HEK293 (cell line): ENCODE measurements around the gene USP17L29.

Source experiments
- BCL11A ChIP-seq: fragments of 450-650 bp; formaldehyde crosslinking; IDR thresholded peaks from 2 replicates; pipeline ENCODE4 v1.5.1; 2016; ENCODE audit warnings: low read depth, missing biosample characterization, missing genetic modification characterization
- CTCF ChIP-seq: fragments of 450-650 bp; formaldehyde crosslinking; IDR thresholded peaks from 2 replicates; pipeline ENCODE4 v1.5.1; 2016; ENCODE audit warnings: missing biosample characterization, missing genetic modification characterization
- ZNF10 ChIP-seq: fragments of 450-650 bp; formaldehyde crosslinking; IDR thresholded peaks from 2 replicates; pipeline ENCODE4 v1.5.1; 2017; ENCODE audit warnings: missing biosample characterization, missing genetic modification characterization
- ZNF366 ChIP-seq: fragments of 450-650 bp; formaldehyde crosslinking; conservative IDR thresholded peaks from 2 replicates; pipeline ENCODE4 v1.5.1; 2016; ENCODE audit warnings: missing biosample characterization, missing genetic modification characterization
- ZNF391 ChIP-seq: fragments of 450-650 bp; formaldehyde crosslinking; IDR thresholded peaks from 2 replicates; pipeline ENCODE4 v1.5.1; 2016; ENCODE audit warnings: low read depth, missing biosample characterization, missing genetic modification characterization, borderline replicate concordance
- ZNF473 ChIP-seq: fragments of 450-650 bp; formaldehyde crosslinking; IDR thresholded peaks from 2 replicates; pipeline ENCODE4 v1.5.1; 2017; ENCODE audit warnings: missing biosample characterization, missing genetic modification characterization
- ZNF549 ChIP-seq: fragments of 450-650 bp; IDR thresholded peaks from 2 replicates; pipeline ENCODE4 v1.5.1; 2018; ENCODE audit warnings: missing biosample characterization, missing genetic modification characterization, mild to moderate bottlenecking, inconsistent platforms, moderate library complexity
- ZNF580 ChIP-seq: fragments of 450-650 bp; formaldehyde crosslinking; IDR thresholded peaks from 2 replicates; pipeline ENCODE4 v1.5.1; 2016; ENCODE audit warnings: missing biosample characterization, missing genetic modification characterization
- ZNF707 ChIP-seq: fragments of 450-650 bp; formaldehyde crosslinking; IDR thresholded peaks from 2 replicates; pipeline ENCODE4 v1.5.1; 2016; ENCODE audit warnings: missing biosample characterization, missing genetic modification characterization
- ZNF776 ChIP-seq: fragments of 450-650 bp; formaldehyde crosslinking; IDR thresholded peaks from 2 replicates; pipeline ENCODE4 v1.5.0; 2017; ENCODE audit warnings: missing biosample characterization, missing genetic modification characterization, borderline replicate concordance
- ZNF791 ChIP-seq: fragments of 450-650 bp; formaldehyde crosslinking; IDR thresholded peaks from 2 replicates; pipeline ENCODE4 v1.5.1; 2016; ENCODE audit warnings: missing biosample characterization, missing genetic modification characterization

DNA sequence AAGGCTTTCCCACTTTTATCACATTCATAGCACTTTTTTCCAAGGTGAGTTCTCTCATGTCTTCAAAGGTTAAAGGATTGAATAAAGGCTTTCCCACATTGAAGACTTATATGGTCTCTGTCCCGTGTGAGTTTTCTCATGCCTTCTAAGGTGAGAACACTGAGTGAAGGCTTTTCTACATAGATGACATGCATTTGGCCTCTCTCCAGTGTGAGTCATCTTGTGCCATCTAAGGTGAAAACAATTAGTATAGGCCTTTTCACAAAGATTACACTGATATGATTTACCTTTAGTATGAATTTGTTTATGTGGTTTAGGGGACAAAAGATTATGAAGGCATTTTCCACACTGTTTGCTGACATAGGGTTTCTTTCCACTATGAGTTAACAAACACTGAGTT is 30.7 kb downstream of the USP17L29 start:
- TF ChIP-seq ZNF366 (tag by site-specific recombination): no peak
- TF ChIP-seq ZNF707 (tag by site-specific recombination): no peak
- no peak for TF ChIP-seq CTCF (tag by site-specific recombination)
- TF ChIP-seq ZNF549 (tag by site-specific recombination): no peak
- TF ChIP-seq ZNF580 (tag by site-specific recombination): no peak
- no peak for TF ChIP-seq ZNF391 (tag by site-specific recombination)
- no peak for TF ChIP-seq ZNF776
- no peak for TF ChIP-seq ZNF473 (tag by site-specific recombination)
- no peak for TF ChIP-seq ZNF791 (tag by site-specific recombination)
- no peak for TF ChIP-seq ZNF10 (tag by site-specific recombination)
- TF ChIP-seq BCL11A (tag by site-specific recombination): no peak
